ENCODE data around the gene E2F1. TPM values are rescaled to one million over a fixed set of nuclear protein-coding genes. Genes with fewer than 3 reads are reported as not detected.
"Not testable (repeated sequence)": the region's sequence is repeated elsewhere in the genome, so short reads cannot be mapped to it uniquely, and the experiment has no call there.

Gene E2F1
- total RNA-seq, 3 donors from 2014 or later: 3.6 to 8.2 (median 4.1) TPM

DNA sequence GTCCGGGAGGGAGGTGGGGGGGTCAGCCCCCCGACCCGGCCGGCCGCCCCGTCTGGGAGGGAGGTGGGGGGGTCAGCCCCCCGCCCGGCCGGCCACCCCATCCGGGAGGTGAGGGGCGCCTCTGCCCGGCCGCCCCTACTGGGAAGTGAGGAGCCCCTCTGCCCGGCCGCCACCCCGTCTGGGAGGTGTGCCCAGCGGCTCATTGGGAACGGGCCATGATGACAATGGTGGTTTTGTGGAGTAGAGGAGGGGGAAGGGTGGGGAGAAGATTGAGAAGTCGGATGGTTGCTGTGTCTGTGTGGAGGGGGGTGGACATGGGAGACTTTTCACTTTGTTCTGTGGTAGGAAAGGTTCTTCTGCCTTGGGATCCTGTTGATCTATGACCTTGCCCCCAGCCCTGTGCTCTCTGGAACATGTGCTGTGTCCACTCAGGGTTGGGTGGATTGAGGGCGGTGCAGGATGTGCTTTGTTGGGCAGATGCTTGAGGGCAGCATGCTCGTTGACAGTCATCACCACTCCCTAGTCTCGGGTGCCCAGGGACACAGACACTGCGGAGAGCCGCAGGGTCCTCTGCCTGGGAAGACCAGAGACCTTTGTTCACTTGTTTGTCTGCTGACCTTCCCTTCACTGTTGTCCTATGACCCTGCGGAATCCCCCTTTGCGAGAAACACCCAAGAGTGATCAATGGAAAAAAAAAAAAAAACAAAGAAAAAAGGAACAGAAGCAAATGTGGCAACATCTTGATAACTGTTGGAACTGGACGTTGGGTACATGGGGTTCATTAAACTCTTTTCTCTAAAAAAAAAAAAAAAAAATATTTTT is 15.7 kb upstream of the E2F1 start:
- TF ChIP-seq CTCF (IDR thresholded peaks at IDR 0.05): no peak
- Histone ChIP-seq H3K9me3 (peaks cover 6% of the 10 kb centered on the region), H3K4me1 (ENCODE audit: low read depth) (no peaks in the 10 kb centered on the region), H3K4me3 (no peak overlapping the region), H3K36me3 (ENCODE audit: low read depth) (no peaks in the 10 kb centered on the region)
- ATAC-seq (no peak), DNase-seq (no peak)
- intact Hi-C loops (cut with DNase I, micrococcal nuclease): no loop called here

DNA sequence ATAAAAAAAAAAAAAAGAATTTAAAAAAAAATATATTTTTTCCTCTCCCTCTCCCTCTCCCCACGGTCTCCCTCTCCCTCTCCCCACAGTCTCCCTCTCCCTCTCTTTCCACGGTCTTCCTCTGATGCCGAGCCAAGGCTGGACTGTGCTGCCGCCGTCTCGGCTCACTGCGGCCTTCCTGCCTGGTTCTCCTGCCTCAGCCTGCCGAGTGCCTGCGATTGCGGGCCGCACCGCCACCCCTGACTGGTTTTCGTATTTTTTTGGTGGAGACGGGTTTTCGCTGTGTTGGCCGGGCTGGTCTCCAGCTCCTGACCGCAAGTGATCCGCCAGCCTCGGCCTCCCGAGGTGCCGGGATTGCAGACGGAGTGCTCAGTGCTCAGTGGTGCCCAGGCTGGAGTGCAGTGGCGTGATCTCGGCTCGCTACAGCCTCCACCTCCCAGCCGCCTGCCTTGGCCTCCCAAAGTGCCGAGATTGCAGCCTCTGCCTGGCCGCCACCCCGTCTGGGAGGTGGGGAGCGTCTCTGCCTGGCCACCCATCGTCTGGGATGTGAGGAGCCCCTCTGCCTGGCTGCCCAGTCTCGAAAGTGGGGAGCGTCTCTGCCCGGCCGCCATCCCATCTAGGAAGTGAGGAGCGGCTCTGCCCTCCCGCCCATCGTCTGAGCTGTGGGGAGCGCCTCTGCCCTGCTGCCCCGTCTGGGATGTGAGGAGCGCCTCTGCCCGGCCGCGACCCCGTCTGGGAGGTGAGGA is 14.7 kb upstream of the E2F1 start:
- ATAC-seq; H3K4me3 ChIP-seq; DNase-seq; intact Hi-C loops (cut with DNase I, micrococcal nuclease); H3K4me1 ChIP-seq (ENCODE audit: low read depth); H3K36me3 ChIP-seq (ENCODE audit: low read depth); H3K9me3 ChIP-seq: not testable (repeated sequence)

DNA sequence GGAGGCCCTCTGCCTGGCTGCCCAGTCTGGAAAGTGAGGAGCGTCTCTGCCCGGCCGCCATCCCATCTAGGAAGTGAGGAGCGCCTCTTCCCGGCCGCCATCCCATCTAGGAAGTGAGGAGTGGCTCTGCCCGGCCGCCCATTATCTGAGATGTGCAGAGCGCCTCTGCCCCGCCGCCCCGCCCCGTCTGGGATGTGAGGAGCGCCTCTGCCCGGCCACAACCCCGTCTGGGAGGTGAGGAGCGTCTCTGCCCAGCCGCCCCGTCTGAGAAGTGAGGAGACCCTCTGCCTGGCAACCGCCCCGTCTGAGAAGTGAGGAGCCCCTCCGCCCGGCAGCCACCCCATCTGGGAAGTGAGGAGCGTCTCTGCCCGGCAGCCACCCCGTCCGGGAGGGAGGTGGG is 12.8 kb upstream of the E2F1 start:
- H3K9me3 ChIP-seq; ATAC-seq; DNase-seq; H3K4me3 ChIP-seq; intact Hi-C loops (cut with DNase I, micrococcal nuclease); H3K4me1 ChIP-seq (ENCODE audit: low read depth); H3K36me3 ChIP-seq (ENCODE audit: low read depth): not testable (repeated sequence)

- Histone ChIP-seq H3K9me3 (peaks cover 6% of the 10 kb centered on the region), H3K4me1 (ENCODE audit: low read depth) (no peaks in the 10 kb centered on the region), H3K36me3 (ENCODE audit: low read depth) (no peaks in the 10 kb centered on the region), H3K4me3 (no peak overlapping the region)
- TF ChIP-seq CTCF (IDR thresholded peaks at IDR 0.05): no peak
- DNase-seq (peak in 1 of 3 donors; percentile 40), ATAC-seq (peak; percentile 20)
- intact Hi-C loops (cut with DNase I, micrococcal nuclease): no loop called here
Observed at GRCh38 chr20:33697129-33697528, 10.9 kb upstream of the E2F1 start.

GRCh38 chr20:33696448-33696847 is 10.3 kb upstream of the E2F1 start:
- no peaks in the 10 kb centered on the region for H3K4me1 ChIP-seq (ENCODE audit: low read depth)
- ATAC-seq (no peak), DNase-seq (no peak)
- intact Hi-C loops (cut with DNase I, micrococcal nuclease): no loop called here
- H3K36me3 ChIP-seq (ENCODE audit: low read depth): no peaks in the 10 kb centered on the region
- H3K9me3 ChIP-seq: peaks cover 6% of the 10 kb centered on the region
- H3K4me3 ChIP-seq: no peak overlapping the region
- TF ChIP-seq CTCF (IDR thresholded peaks at IDR 0.05): no peak

DNA sequence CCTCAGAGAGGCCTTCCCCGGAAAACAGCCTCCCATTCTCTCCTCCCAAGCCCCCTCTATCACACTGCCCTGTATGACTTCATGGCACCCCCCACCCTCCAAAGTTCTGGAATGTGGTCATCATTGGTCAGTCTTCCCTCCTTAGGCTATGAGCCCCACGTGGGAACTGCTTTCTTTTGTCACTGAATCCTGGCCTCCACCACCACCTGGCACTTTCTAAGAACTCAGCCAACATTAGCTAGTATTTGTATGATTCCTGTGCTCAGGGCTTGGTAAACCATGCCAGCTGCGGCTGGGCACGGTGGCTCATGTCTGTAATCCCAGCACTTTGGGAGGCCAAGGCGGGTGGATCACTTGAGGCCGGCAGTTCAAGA is 8.4 kb upstream of the E2F1 start:
- ATAC-seq: no peak
- H3K4me3 ChIP-seq: no peak overlapping the region
- intact Hi-C loops (cut with DNase I, micrococcal nuclease): no loop called here
- TF ChIP-seq CTCF (IDR thresholded peaks at IDR 0.05): no peak
- H3K4me1 ChIP-seq (ENCODE audit: low read depth): no peaks in the 10 kb centered on the region
- no peaks in the 10 kb centered on the region for H3K9me3 ChIP-seq
- DNase-seq: no peak
- no peaks in the 10 kb centered on the region for H3K36me3 ChIP-seq (ENCODE audit: low read depth)
